ENCODE results near the gene ENO1. TPM values are rescaled to one million over a fixed set of nuclear protein-coding genes. Genes with fewer than 3 reads are reported as not detected.

ENO1 gene
- total and polyA plus RNA-seq, 10 of the 15 experiments (the other 5 are each of a cell fraction or from before 2014, with no cell fraction given): 1,850 to 4,219 (median 2,331) TPM

DNA sequence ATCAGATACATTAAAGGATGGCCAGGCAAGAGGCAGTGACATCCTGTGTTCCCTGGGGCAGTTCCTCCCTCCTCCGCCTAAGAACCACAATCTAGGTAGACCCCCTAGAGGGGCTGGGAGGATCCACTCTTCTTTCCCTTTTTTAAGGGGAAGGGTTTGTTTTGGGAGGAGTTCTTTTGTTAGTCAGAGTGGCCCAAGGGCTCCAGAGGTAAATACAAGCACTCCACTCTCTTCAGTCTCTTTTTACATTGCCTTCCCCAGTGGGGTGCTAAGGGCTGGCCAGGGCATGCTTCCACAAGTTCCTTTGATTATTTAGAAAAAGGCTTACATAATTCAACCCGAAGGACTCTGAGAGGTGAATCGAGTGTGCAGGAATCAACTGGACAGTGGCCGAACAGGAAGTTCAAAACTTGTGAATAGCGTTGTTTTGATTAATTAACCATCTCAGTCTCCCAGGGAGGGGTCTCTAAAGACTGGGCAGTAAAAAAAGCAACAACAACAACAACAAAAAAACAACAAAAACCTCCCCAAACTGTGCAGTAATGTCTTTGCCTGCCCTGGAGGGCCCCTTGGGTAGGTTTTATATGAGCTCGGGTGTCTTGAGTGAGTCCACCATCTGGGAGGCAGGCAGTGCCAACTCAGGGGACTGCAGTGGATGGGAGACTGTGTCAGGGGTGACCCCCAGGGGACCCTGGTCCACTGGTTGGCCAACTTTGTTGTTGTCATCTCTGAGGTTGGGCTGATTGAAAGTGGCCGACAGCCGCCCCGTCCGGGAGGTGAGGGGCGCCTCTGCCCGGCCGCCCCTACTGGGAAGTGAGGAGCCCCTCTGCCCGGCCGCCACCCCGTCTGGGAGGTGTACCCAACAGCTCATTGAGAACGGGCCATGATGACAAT lies 33.2 kb upstream of the ENO1 start (continued):
- TF ChIP-seq, protein P1, sequence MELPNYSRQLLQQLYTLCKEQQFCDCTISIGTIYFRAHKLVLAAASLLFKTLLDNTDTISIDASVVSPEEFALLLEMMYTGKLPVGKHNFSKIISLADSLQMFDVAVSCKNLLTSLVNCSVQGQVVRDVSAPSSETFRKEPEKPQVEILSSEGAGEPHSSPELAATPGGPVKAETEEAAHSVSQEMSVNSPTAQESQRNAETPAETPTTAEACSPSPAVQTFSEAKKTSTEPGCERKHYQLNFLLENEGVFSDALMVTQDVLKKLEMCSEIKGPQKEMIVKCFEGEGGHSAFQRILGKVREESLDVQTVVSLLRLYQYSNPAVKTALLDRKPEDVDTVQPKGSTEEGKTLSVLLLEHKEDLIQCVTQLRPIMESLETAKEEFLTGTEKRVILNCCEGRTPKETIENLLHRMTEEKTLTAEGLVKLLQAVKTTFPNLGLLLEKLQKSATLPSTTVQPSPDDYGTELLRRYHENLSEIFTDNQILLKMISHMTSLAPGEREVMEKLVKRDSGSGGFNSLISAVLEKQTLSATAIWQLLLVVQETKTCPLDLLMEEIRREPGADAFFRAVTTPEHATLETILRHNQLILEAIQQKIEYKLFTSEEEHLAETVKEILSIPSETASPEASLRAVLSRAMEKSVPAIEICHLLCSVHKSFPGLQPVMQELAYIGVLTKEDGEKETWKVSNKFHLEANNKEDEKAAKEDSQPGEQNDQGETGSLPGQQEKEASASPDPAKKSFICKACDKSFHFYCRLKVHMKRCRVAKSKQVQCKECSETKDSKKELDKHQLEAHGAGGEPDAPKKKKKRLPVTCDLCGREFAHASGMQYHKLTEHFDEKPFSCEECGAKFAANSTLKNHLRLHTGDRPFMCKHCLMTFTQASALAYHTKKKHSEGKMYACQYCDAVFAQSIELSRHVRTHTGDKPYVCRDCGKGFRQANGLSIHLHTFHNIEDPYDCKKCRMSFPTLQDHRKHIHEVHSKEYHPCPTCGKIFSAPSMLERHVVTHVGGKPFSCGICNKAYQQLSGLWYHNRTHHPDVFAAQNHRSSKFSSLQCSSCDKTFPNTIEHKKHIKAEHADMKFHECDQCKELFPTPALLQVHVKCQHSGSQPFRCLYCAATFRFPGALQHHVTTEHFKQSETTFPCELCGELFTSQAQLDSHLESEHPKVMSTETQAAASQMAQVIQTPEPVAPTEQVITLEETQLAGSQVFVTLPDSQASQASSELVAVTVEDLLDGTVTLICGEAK (IDR thresholded peaks at IDR 0.05; ENCODE audit: borderline replicate concordance): no peak
- no peak for TF ChIP-seq NRF1 (conservative IDR thresholded peaks at IDR 0.05; ENCODE audit: low read depth, low read length)

DNA sequence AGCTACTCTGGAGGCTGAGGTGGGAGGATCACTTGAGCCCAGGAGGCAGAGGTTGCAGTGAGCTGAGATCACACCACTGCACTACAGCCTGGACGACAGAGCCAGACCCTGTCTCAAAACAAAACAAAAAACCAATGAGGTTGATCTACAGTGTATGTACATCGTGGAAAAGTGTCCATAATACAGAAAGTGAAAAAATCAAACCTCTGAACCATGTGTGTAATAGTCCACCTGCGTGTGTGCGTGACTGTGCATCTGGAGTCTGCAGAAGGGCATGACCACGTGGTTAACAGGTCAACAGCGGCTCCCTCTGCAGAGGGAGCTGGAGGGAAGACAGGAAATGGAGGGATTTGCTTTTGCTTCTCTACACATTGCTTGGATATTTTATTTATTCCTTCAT lies 32.4 kb upstream of the ENO1 start:
- Histone ChIP-seq H3K27ac (ENCODE audit: control insufficient read depth, insufficient read depth) (no peak overlapping the region), H4K20me1 (ENCODE audit: control insufficient read depth, insufficient read depth) (no peaks in the 10 kb centered on the region), H3K4me2 (ENCODE audit: control insufficient read depth, insufficient read depth) (no peak overlapping the region), H3K27me3 (replicated peaks in 1 of 2; ENCODE audit: control insufficient read depth in 2 of 2, insufficient read depth in 2 of 2, low read length in 1 of 2) (peaks cover 0 to 3% of the 10 kb centered on the region in 2 experiments; a peak in 3 of 4 replicates), H3K4me1 (ENCODE audit: control insufficient read depth, insufficient read depth, low read length) (no peaks in the 10 kb centered on the region), H3K9ac (ENCODE audit: control insufficient read depth, insufficient read depth, low read length) (no peak overlapping the region), H2AFZ (ENCODE audit: control insufficient read depth, low read depth, low read length) (no peak overlapping the region), H3K36me3 (ENCODE audit: control insufficient read depth in 2 of 2, insufficient read depth in 2 of 2, low read length in 1 of 2) (no peaks in the 10 kb centered on the region), H3K9me3 (replicated peaks; ENCODE audit: control insufficient read depth, insufficient read depth, low read length) (no peaks in the 10 kb centered on the region; the same call in 2 of the 3 replicates), H3K79me2 (ENCODE audit: control insufficient read depth, insufficient read depth, low read length) (no peaks in the 10 kb centered on the region), H3K4me3 (no peak overlapping the region)
- FAIRE-seq (no peak), DNase-seq (ENCODE audit: low read depth, low spot score) (no peak), ATAC-seq (no peak)
- 25% methylated on average over 6 of the region's 6 CpGs for WGBS (ENCODE audit: insufficient coverage, insufficient replicate concordance, low lambda C conversion rate, missing lambda C conversion rate)
- TF ChIP-seq DPF2 (IDR thresholded peaks at IDR 0.05) (no peak), RELA (IDR thresholded peaks at IDR 0.05; ENCODE audit: borderline replicate concordance, partially characterized antibody) (no peak), EP300 (IDR thresholded peaks at IDR 0.05; ENCODE audit: borderline replicate concordance in 1 of 2, control insufficient read depth in 1 of 2, low read depth in 2 of 2, low read length in 2 of 2) (no peak), BACH1 (IDR thresholded peaks at IDR 0.05; ENCODE audit: borderline replicate concordance) (no peak), IKZF2 (IDR thresholded peaks at IDR 0.05) (no peak), ZNF24 (IDR thresholded peaks at IDR 0.05) (no peak)
- TF ChIP-seq, protein P2, sequence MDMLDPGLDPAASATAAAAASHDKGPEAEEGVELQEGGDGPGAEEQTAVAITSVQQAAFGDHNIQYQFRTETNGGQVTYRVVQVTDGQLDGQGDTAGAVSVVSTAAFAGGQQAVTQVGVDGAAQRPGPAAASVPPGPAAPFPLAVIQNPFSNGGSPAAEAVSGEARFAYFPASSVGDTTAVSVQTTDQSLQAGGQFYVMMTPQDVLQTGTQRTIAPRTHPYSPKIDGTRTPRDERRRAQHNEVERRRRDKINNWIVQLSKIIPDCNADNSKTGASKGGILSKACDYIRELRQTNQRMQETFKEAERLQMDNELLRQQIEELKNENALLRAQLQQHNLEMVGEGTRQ (IDR thresholded peaks at IDR 0.05; ENCODE audit: borderline replicate concordance, low read depth, low read length): no peak
- TF ChIP-seq, protein P3, sequence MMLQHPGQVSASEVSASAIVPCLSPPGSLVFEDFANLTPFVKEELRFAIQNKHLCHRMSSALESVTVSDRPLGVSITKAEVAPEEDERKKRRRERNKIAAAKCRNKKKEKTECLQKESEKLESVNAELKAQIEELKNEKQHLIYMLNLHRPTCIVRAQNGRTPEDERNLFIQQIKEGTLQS (IDR thresholded peaks at IDR 0.05; ENCODE audit: borderline replicate concordance, extremely low read depth, low read depth, low read length): no peak
- CTCF ChIA-PET: interaction anchor here (1.0 kb wide), 1 partner anchor 94 kb away, joined by 3 read pairs; no protein-coding TSS in a partner anchor
- in situ Hi-C loops (cut with MboI) (loop anchor here (10.0 kb wide), 1 partner anchor 194 kb away; no protein-coding TSS in a partner anchor), intact Hi-C loops (cut with micrococcal nuclease; ENCODE audit: unreplicated experiment) (no loop called here)
- SMC1A ChIA-PET (ENCODE audit: uncharacterized antibody, unreplicated experiment): no interaction called here
- no TSS peak for BruUV-seq (replicated peaks)
- RAD21 ChIA-PET (ENCODE audit: unreplicated experiment): no interaction called here
- POLR2A ChIA-PET: no interaction called here

All from GM12878 (cell line).